HepG2 (cell line): ENCODE data around the gene C1orf35. TPM values are rescaled to one million over a fixed set of nuclear protein-coding genes. Genes with fewer than 3 reads are reported as not detected.

Experiments used
- STAT6 ChIP-seq: sonication (generic); formaldehyde crosslinking; IDR thresholded peaks from 2 replicates; pipeline ENCODE4 v1.4.0; 2020; ENCODE audit warnings: missing genetic modification reagents, mild to moderate bottlenecking, borderline replicate concordance
- ZC3H13 ChIP-seq: sonication (generic); formaldehyde crosslinking; IDR thresholded peaks from 2 replicates; pipeline ENCODE4 v1.8.1; 2023; ENCODE audit warnings: mild to moderate bottlenecking, missing genetic modification reagents, moderate library complexity
- ZNF296 ChIP-seq: sonication (generic); formaldehyde crosslinking; conservative IDR thresholded peaks from 2 replicates; pipeline ENCODE4 v1.5.0; 2020; ENCODE audit warnings: mild to moderate bottlenecking, missing genetic modification reagents
- ZNF574 ChIP-seq: sonication (generic); formaldehyde crosslinking; IDR thresholded peaks from 2 replicates; pipeline ENCODE4 v1.4.0; 2020; ENCODE audit warnings: missing genetic modification reagents
- ZNF616 ChIP-seq: sonication (generic); formaldehyde crosslinking; IDR thresholded peaks from 2 replicates; pipeline ENCODE4 v1.5.0; 2020; ENCODE audit warnings: low read depth, mild to moderate bottlenecking, missing genetic modification reagents
- ZNF768 ChIP-seq: sonication (generic); formaldehyde crosslinking; IDR thresholded peaks from 2 replicates; pipeline ENCODE4 v1.4.0; 2020; ENCODE audit warnings: missing genetic modification reagents
- ZNF841 ChIP-seq: sonication (generic); formaldehyde crosslinking; IDR thresholded peaks from 2 replicates; pipeline ENCODE4 v1.8.1; 2023; ENCODE audit warnings: missing genetic modification reagents, borderline replicate concordance
- ZNF891 ChIP-seq: sonication (generic); formaldehyde crosslinking; IDR thresholded peaks from 2 replicates; pipeline ENCODE4 v1.5.0; 2020; ENCODE audit warnings: mild to moderate bottlenecking, missing genetic modification reagents
- ZSCAN25 ChIP-seq: sonication (generic); formaldehyde crosslinking; IDR thresholded peaks from 2 replicates; pipeline ENCODE4 v1.8.0; 2022; ENCODE audit warnings: mild to moderate bottlenecking, missing genetic modification reagents
- polyA plus RNA-seq, 8 experiments: library from polyadenylated mRNA; depleted of rRNA in 3 of 8; stranded (reverse) in 7 of 8; unstranded in 1 of 8; fragments of >200 nt; fragmentation: Illumina TruSeq in 4 of 8; extraction: Trizol in 4 of 8; gene quantifications; 2 replicates each; pipeline versions ENCODE4 v1.2.1 to v1.2.3, GENCODE V29; 2011 to 2016; ENCODE audit warnings: low read depth in 4 of 8, missing spikeins in 1 of 8, mixed read lengths in 1 of 8; ENCODE audit not compliant: insufficient read depth in 1 of 8
- total RNA-seq, 5 experiments: library from RNA; depleted of rRNA; stranded (reverse); fragments of >200 nt; fragmentation: Illumina TruSeq; extraction: Trizol; gene quantifications; 2 replicates each; pipeline ENCODE4 v1.2.3, GENCODE V29; 2016; ENCODE audit warnings: low read depth in 1 of 5

Gene C1orf35
- total and polyA plus RNA-seq, 2 of the 13 experiments (the other 11 are each of a cell fraction or from before 2014, with no cell fraction given): 8.1 to 19.3 TPM

DNA sequence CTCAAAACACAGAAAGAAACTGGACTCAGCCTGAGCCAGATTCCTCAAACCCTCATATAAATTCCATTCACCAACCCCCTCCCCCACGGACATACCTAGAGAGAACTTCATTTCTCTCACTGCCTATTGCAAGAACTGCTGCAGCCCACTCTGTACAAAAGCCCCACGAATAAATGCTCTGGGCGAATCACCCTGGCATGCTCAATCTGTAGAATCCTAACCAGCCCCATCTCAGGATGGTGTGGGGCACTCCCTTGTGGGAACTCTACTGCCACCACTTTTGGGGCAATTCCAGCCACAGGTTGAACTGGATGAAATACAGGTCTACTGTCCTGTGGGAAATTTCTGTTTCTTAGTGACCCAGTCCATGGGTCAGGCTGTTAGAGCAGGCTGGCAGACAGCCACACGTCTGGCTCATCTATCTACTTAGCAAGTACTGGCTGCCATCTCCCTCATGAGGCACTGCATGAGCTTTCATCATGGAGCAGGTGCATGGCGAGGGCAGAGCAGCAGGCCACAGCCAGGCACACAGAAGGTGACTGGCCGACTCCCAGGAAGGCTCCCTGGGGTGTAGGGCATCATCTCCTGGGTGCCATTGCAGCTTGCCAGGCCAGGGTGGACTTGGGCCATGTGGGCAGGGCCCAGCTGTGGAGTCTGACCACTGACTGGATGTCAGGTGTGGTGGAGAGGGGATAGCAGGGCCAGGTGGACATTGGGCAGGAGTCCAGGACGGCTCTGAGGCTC is 1.6 kb upstream of the C1orf35 start (continued):
- TF ChIP-seq STAT6 (CRISPR knock-in tag) (no peak), ZNF768 (CRISPR knock-in tag) (no peak), ZNF891 (no peak), ZNF616 (CRISPR knock-in tag) (no peak), ZNF841 (no peak), ZNF296 (no peak), ZSCAN25 (no peak), ZNF574 (CRISPR knock-in tag) (no peak), ZC3H13 (CRISPR knock-in tag) (peak; percentile 43; the same call in 1 of the 2 replicates)
